Cardiac fibroblast (primary cell): ENCODE results near the gene ISOC1.
A peak's percentile ranks its signal among the peaks of the same experiment; 100 is the strongest.

Experiments used
- DNase-seq, 2 donors: peaks; one replicate each; pipeline versions ENCODE4 v3.0.0 to v3.0.0-alpha.2; 2010; ENCODE audit warnings: low read depth in 2 of 2
- H3K4me3 ChIP-seq, 2 donors: replicated peaks in 1 of 2; 1 replicate in 1 of 2; 2 replicates in 1 of 2; pipeline ENCODE4 v1.5.1; 2011; ENCODE audit warnings: low read depth in 2 of 2, low read length in 2 of 2, mild to moderate bottlenecking in 2 of 2, moderate library complexity in 1 of 2
- TF ChIP-seq, protein P1 (sequence below): IDR thresholded peaks from one replicate; pipeline ENCODE4 v1.5.1; 2011; ENCODE audit warnings: low read depth, mild to moderate bottlenecking, low read length, inconsistent platforms

The ISOC1 gene

GRCh38 chr5:129057329-129057728, 37.2 kb upstream of the ISOC1 start:
- TF ChIP-seq, protein P1, sequence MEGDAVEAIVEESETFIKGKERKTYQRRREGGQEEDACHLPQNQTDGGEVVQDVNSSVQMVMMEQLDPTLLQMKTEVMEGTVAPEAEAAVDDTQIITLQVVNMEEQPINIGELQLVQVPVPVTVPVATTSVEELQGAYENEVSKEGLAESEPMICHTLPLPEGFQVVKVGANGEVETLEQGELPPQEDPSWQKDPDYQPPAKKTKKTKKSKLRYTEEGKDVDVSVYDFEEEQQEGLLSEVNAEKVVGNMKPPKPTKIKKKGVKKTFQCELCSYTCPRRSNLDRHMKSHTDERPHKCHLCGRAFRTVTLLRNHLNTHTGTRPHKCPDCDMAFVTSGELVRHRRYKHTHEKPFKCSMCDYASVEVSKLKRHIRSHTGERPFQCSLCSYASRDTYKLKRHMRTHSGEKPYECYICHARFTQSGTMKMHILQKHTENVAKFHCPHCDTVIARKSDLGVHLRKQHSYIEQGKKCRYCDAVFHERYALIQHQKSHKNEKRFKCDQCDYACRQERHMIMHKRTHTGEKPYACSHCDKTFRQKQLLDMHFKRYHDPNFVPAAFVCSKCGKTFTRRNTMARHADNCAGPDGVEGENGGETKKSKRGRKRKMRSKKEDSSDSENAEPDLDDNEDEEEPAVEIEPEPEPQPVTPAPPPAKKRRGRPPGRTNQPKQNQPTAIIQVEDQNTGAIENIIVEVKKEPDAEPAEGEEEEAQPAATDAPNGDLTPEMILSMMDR: no peak
- no peak overlapping the region for H3K4me3 ChIP-seq
- DNase-seq: no peak

- H3K4me3 ChIP-seq: no peak overlapping the region
- TF ChIP-seq, protein P1: no peak
- no peak for DNase-seq
Measured at GRCh38 chr5:129061849-129062248, 32.7 kb upstream of the ISOC1 start.

GRCh38 chr5:129063483-129064113, 31.0 kb upstream of the ISOC1 start:
- H3K4me3 ChIP-seq: no peak overlapping the region
- peak; percentile 33 to 87 for DNase-seq
- TF ChIP-seq, protein P1: no peak

- TF ChIP-seq, protein P1: no peak
- no peak for DNase-seq
- H3K4me3 ChIP-seq: no peak overlapping the region
Measured at GRCh38 chr5:129065721-129066120, 28.8 kb upstream of the ISOC1 start.

DNA sequence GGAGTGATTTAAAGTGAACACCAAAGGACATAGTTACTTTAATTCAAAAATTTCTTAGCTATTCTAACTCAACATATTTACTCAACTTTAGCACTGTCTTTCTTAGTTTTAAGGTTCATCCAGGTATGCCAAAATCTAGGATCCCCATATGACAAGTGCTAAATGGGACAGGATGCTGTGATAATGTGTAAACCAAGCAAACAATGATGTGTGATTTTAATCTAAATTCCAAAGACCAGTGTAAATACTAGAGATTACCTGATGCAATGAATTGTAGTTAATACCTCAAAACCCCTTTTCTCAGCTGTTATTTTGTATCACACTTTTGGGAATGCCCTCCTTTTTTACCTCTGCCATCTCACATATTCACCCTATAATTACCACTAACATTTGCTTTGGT, 26.8 kb upstream of the ISOC1 start:
- no peak overlapping the region for H3K4me3 ChIP-seq
- no peak for DNase-seq
- TF ChIP-seq, protein P1: no peak

GRCh38 chr5:129069292-129069691, 25.3 kb upstream of the ISOC1 start:
- DNase-seq: no peak
- H3K4me3 ChIP-seq: no peak overlapping the region
- TF ChIP-seq, protein P1: no peak

GRCh38 chr5:129073111-129073510, 21.4 kb upstream of the ISOC1 start:
- no peak overlapping the region for H3K4me3 ChIP-seq
- TF ChIP-seq, protein P1: no peak
- DNase-seq: no peak
